ENCODE results near the gene PLG. TPM values are rescaled to one million over a fixed set of nuclear protein-coding genes. Genes with fewer than 3 reads are reported as not detected.
"Not testable (repeated sequence)": the region's sequence is repeated elsewhere in the genome, so short reads cannot be mapped to it uniquely, and the experiment has no call there.

The PLG gene
- total RNA-seq, 1 experiment from 2014 or later: not detected

DNA sequence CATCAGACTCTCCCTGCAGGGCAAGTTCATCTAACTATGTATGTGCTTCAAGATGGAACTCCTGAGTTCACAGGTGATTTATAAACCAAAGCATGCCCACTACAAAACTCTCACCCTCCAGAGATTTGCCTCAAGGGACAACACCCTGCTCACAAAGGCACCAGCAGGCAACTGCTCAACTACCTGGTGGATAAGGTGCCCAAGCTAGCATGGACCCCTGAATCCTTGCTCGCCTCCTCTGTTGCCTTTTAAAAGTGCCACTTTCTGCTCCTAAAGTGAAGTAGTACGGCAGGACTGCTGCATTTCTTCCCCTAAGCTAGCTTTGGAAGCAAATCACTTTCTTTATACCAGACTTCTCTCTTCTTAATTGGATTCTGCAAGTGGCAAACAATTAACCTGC is 39.2 kb upstream of the PLG start:
- no peak for DNase-seq (ENCODE audit: low spot score)
- no TSS peak for BruUV-seq (replicated peaks)
- no peaks in the 10 kb centered on the region for H3K27me3 ChIP-seq (replicated peaks; ENCODE audit: insufficient read depth, low read depth, low read length, poor library complexity)
- ChIA-PET CTCF (no interaction called here), POLR2A (ENCODE audit: low non-redundant PET) (no interaction called here)
- intact Hi-C loops (cut with micrococcal nuclease; ENCODE audit: unreplicated experiment): no loop called here
- no peak for TF ChIP-seq CTCF (conservative IDR thresholded peaks at IDR 0.05; ENCODE audit: low read depth, low read length)
- TF ChIP-seq EZH2 (IDR thresholded peaks at IDR 0.05; ENCODE audit: borderline replicate concordance, low read depth, low read length, poor library complexity, severe bottlenecking): no peak
- H3K9me3 ChIP-seq (ENCODE audit: low read depth, low read length, poor library complexity, severe bottlenecking): no peaks in the 10 kb centered on the region
- H3K27ac ChIP-seq (ENCODE audit: low read depth, low read length, poor library complexity, severe bottlenecking): no peak overlapping the region
- H3K4me3 ChIP-seq (ENCODE audit: low read depth, low read length, poor library complexity, severe bottlenecking): no peak overlapping the region
- no peaks in the 10 kb centered on the region for H3K4me1 ChIP-seq (ENCODE audit: insufficient read depth, low read length, poor library complexity, severe bottlenecking)
- H3K36me3 ChIP-seq (ENCODE audit: insufficient read depth, low read length, poor library complexity, severe bottlenecking): no peaks in the 10 kb centered on the region

DNA sequence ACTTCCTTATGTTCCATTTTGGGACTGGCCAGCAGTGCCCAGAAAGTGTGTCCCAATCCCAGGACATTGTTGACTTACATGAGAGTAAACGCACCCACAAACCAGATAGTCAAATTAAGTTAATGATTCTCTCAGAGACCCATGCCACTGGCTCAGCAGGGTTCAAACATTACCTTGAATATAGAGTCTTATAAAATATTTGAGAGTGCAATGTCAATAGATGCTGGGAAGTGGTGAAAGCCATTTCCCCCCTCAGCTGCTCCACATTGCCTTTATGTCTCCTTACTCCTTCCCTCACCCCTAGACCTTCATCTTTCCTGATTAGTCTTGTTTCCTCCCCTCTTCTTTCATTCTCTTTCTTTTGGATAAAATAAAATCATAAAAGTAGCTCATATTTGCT is 37.8 kb upstream of the PLG start, which contains the start of gene LPA:
LPA (minus strand) TSS at position 78 of the 400 bp plus-strand sequence; CDS start at position 17, 61 bp downstream.
- CTCF ChIA-PET; DNase-seq (ENCODE audit: low spot score); BruUV-seq (replicated peaks); H3K4me3 ChIP-seq (ENCODE audit: low read depth, low read length, poor library complexity, severe bottlenecking); intact Hi-C loops (cut with micrococcal nuclease; ENCODE audit: unreplicated experiment); H3K4me1 ChIP-seq (ENCODE audit: insufficient read depth, low read length, poor library complexity, severe bottlenecking); H3K36me3 ChIP-seq (ENCODE audit: insufficient read depth, low read length, poor library complexity, severe bottlenecking); H3K9me3 ChIP-seq (ENCODE audit: low read depth, low read length, poor library complexity, severe bottlenecking); H3K27me3 ChIP-seq (replicated peaks; ENCODE audit: insufficient read depth, low read depth, low read length, poor library complexity); POLR2A ChIA-PET (ENCODE audit: low non-redundant PET); H3K27ac ChIP-seq (ENCODE audit: low read depth, low read length, poor library complexity, severe bottlenecking): not testable (repeated sequence)

DNA sequence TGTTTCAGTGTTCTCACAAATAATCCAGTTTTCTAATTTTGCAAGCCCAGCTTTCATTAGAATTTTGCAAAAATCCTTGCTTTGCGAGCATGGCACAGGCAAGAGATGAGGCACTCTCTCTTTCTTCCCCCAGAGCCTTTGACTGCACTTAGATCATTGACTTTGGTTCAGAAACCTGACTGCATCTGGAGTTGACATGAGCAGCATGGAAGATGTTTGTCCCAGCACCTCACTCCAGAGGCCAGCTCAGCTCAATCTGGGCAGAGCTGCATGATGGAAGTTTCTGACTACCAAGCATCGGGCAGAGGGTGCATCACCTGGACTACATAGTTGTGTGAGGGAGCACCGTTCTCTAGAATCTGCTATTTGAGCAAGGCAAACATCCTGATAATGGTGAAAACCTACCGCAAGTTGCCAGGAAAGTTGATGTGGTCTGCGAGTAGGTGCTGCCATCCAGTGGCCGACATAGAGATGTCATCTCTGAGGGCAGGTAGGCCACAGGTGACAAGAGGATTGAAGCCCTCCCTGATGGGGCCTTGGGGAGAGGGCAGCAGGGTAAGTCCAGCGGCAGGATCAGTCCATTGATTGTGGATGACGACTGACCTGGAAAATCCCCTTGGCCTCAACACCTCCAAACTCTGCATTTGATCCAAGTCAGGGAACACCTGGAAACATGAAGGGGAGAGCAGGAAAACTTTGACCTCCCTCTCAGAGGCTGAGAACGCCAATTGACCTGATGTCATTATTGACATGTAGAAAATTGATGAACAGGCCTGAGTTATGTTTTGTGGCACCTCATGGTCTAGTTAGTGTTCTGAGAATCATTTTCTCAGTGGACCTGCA is 34.2 kb upstream of the PLG start:
- POLR2A ChIA-PET (ENCODE audit: low non-redundant PET): no interaction called here
- intact Hi-C loops (cut with micrococcal nuclease; ENCODE audit: unreplicated experiment): no loop called here
- no peak overlapping the region for H3K4me3 ChIP-seq (ENCODE audit: low read depth, low read length, poor library complexity, severe bottlenecking)

More for the DNA sequence above, 34.2 kb upstream of the PLG start:
- Histone ChIP-seq H3K36me3 (ENCODE audit: insufficient read depth, low read length, poor library complexity, severe bottlenecking) (no peaks in the 10 kb centered on the region), H3K27me3 (replicated peaks; ENCODE audit: insufficient read depth, low read depth, low read length, poor library complexity) (no peaks in the 10 kb centered on the region), H3K27ac (ENCODE audit: low read depth, low read length, poor library complexity, severe bottlenecking) (no peak overlapping the region), H3K9me3 (ENCODE audit: low read depth, low read length, poor library complexity, severe bottlenecking) (no peaks in the 10 kb centered on the region), H3K4me1 (ENCODE audit: insufficient read depth, low read length, poor library complexity, severe bottlenecking) (no peaks in the 10 kb centered on the region)
- peak; percentile 18 for DNase-seq (ENCODE audit: low spot score)
- BruUV-seq (replicated peaks): no TSS peak
- CTCF ChIA-PET: no interaction called here
- TF ChIP-seq EZH2 (IDR thresholded peaks at IDR 0.05; ENCODE audit: borderline replicate concordance, low read depth, low read length, poor library complexity, severe bottlenecking): no peak
- peak; percentile 66 for TF ChIP-seq CTCF (conservative IDR thresholded peaks at IDR 0.05; ENCODE audit: low read depth, low read length)
